OCI-LY7 (cell line): ENCODE data around the gene KCNN1.

Source experiments
- CTCF ChIP-seq: fragments of 200-600 bp; sonication (generic); conservative IDR thresholded peaks from 2 replicates; pipeline ENCODE4 v1.5.1; 2014; ENCODE audit warnings: mild to moderate bottlenecking, antibody characterized with exemption, low read length, moderate library complexity, mixed read lengths
- EZH2phosphoT487 ChIP-seq: fragments of 200-600 bp; sonication (generic); IDR thresholded peaks from 2 replicates; pipeline ENCODE4 v1.6.1; 2018; ENCODE audit warnings: low read depth, borderline replicate concordance, mild to moderate bottlenecking, mixed run types, antibody characterized with exemption, low read length, moderate library complexity, mixed read lengths

GRCh38 chr19:18008814-18009213, 41.9 kb downstream of the KCNN1 start:
- no peak for TF ChIP-seq CTCF
- TF ChIP-seq EZH2phosphoT487, result no peak
